Hypothalamus (tissue), 51 donors: Measurements from ENCODE around the gene ERC2.
A peak's percentile ranks its signal among the peaks of the same experiment; 100 is the strongest.

ENCODE experiments used
- DNase-seq, 51 donors: peaks; one replicate each; lab custom pipeline; 2025; lab: John Stamatoyannopoulos, UW

ERC2 gene

GRCh38 chr3:56369914-56370313 is 98.4 kb downstream of the ERC2 start:
- no peak for DNase-seq

GRCh38 chr3:56368846-56369245 is 99.4 kb downstream of the ERC2 start:
- peak in 1 of 51 donors; percentile 20 for DNase-seq

DNA sequence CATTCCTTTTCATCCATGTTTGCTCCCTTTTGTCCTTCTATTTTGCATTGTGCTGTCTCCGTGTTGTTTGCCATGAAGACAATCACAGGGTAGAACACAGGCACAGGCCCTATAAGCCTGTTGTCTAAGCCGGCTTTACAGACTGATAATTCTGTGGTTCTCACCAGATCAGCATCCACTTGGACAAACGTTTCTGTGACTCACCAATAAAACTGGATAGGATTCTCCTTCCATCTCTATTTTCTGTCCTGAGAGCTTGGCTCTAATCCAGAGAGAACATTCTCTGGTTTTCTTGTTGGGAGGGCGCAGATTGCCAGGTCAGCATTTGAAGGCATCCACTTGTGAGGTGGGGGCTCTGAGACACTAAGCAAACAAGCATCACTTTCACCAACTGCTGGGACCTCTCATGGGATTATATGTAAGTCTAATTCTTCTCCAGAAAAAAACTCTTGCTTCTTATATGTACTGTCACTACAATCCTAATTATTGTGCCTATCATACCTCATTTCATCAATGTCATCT is 101.6 kb downstream of the ERC2 start:
- no peak for DNase-seq

DNA sequence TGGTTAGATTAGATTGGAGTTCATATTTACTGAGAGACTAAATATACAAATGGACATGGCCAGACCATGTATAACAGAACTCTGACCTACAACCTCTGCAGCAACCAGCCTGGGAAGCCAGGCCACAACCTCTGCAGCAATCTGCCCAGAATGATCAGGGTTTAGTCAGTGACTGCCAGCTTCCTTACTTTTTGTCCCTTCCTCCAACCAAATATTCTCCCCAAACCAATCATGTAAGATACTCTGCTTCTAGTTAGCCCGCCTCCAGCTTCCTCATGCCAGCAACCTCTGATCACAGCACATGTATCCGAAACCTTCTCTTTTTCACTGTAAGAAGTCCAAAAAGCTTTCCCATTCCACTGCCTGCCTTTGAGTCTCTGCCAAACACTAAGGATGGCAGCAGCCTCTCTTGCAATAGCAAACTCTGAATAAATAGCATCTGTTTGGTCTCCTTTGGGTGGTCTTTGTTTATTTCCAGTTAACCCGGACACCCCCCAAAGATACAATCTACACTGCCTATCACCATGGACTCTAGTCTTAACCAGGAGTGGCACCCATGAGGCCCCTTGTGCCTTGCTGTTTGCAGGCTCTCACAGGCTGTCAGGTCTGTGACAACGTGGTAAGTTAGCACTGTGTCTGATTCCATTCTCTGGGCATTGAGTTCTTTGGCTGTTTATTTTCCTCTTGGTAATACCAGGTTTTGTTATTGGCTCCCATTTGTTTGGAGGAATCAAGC is 102.2 kb downstream of the ERC2 start:
- DNase-seq, result peak in 7 of 51 donors; percentile 7 to 54 (median 25)

DNA sequence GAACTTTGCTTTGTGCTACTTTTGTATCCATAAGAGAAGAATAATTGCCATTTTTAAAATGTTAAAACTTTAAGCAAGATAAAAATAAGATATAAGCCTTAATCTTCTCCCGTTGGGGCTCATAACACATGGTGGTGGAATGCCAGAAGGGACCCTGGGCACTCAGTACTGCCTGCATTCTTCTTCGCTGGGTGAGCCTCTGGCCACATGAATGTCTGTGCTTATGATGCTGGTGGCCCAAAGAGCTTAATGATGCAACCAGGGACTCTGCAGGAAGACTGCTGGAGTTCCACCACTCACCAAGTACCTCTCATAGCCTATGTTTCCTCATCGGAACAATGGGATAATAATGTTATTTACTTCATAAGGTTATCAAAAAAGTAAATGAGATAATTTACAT is 103.6 kb downstream of the ERC2 start:
- no peak for DNase-seq

DNA sequence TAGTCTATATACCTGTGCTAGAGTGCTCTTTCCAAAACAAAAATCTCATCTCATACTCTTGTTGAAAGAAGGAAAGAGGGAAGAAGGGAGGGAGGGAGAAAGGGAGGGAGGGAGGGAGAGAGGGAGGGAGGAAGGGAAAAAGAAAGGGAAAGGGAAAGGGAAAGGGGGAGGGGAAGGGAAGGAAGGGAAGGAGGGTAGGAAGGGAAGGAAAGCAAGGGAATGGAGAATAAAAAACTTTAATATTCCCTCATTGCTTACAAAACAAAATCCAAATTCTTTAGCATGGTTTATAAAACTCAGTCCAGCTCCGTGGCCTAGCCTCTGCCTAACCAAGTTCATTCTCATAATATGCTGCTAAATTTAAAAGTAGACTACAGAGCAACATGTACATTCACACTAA is 104.5 kb downstream of the ERC2 start:
- DNase-seq, result no peak

- DNase-seq, result no peak
Measured at GRCh38 chr3:56361731-56362130, 106.5 kb downstream of the ERC2 start.

- no peak for DNase-seq
Measured at GRCh38 chr3:56357266-56357665, 111.0 kb downstream of the ERC2 start.

DNA sequence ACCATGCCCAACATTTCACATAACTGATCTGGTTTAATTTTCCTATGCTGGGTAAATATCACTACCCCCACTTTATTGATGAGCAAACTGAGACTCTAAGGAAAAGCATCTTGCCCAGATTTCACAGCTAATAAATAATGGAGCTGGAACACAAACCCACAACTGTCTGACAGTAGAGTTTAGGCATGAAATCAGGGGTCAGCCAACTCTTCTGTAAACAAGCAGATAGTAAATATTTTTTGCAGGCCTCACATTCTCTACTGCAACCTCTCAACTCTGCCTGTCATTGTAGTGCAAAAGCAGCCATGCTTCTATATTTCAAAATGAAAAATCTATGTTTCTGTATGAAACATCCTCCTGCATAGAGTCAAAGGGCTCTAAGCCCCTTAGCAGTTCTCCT is 111.5 kb downstream of the ERC2 start:
- DNase-seq, result no peak

DNA sequence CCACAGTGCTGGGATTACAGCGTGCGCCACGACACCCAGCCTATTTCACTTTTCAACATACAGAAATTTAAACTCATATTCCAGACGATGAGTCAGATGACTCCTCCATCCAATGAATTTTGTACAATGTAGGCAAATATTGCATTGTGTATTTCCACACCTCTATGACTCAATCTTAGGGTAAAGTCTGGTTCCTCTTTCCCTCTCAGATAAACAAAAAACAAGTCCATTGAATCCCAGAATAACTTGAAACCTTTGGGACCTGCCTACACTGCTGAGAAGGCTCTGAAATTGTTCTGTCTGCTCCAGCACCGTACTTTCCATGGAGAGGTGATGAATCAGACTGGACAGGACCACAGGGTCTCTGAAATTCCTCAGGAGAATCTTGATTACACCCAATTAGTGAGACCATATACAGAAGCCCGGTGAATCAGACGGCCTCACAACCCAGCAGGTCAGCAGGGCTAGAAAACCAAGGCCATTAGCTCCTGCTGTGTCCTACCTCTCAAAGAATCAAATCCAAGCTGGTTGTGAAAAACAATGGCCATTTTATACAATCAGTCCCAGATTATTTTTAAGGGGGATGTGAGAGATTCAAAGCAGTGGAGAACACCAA is 112.6 kb downstream of the ERC2 start:
- DNase-seq, result no peak

DNA sequence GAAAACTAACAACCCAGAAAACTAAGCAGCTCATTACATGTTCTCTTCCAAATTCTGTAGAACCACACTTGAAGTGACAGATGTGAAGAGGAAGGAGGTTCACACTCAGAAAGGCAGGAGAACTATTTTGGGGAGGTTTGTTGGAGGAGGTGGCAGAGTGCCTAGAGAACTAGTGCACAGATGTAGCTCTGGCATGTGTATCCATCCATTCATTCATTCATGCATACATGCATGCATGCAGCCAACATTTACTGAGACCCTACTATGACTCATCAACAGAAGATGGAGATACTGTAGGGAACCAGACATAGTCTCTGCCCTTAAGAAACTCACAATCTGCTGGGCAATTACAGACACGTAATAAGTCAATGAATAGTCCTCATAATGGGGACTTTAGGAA is 116.7 kb downstream of the ERC2 start:
- DNase-seq, result no peak

DNA sequence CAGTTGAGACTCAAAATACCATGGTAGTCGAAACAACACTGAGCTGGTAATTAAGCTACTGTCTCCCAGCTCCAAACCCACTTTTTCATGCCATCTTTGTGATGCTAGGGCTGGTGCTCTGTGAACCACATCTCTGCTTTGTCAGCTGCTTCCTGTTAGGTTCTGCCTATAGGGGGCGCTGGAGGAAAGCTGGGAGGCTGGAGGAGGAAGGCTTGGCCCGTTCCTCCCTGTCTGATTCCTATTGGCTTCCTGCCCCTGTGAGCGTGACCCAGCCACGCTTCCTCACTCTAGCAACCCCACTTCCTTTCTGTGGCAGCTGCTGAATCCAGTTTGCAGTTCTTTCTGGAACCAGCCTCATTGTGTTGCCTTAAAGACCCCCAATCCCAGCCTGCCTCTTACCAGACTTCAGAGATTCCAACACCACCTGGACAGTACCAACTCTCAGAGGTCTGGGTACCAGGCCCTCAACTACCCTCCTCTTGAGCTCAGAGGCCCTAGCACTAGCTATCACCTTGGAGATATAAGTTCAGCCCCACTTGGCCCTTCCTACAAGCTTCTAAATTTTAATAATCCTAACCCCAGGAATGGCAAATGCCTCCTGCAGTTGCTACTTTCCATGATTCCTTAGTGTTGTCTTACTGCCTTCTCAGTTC is 120.9 kb downstream of the ERC2 start:
- peak in 42 of 51 donors; percentile 3 to 82 (median 46) for DNase-seq

- no peak for DNase-seq
Measured at GRCh38 chr3:56342475-56342874, 125.8 kb downstream of the ERC2 start.

- DNase-seq, result no peak
Measured at GRCh38 chr3:56339671-56340070, 128.6 kb downstream of the ERC2 start.

DNA sequence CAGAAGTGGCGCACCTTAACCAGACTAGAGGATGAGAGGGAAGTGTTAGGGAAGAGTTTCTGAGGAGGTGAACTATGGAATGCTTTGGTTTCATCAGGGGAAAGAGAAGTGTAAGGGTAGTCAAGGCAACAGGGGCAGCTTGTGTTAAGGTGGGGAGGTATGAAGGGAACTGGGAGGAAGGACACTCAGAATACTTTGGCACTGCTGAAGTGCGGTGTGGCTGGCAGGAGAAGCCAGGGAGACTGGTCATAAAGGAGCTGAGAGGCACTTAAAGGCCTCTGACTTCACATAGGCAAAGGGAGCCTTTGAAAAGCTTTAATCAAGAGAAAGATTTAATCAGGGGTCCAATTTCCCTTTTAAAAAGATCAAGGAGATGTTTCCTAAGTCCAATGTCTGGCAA is 129.0 kb downstream of the ERC2 start:
- no peak for DNase-seq

DNA sequence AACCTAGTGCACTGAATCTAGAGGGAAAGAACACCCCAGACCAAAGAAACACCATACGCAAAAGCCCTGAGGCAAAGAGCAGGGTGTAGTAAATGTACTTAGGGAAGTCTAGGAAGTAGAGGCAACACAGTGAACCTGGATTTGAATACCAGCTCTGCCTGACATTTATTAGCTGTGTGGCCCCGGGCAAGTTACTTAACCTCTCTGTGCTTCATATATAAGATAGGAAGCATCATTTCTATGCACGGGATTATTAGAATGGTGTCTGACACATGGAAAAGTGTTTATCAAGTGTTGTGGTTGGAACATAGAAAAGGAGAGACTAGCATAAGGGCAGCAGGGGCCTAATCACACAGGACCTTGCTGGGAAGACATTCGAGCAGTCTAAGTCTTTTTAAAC is 132.2 kb downstream of the ERC2 start:
- DNase-seq, result no peak

DNA sequence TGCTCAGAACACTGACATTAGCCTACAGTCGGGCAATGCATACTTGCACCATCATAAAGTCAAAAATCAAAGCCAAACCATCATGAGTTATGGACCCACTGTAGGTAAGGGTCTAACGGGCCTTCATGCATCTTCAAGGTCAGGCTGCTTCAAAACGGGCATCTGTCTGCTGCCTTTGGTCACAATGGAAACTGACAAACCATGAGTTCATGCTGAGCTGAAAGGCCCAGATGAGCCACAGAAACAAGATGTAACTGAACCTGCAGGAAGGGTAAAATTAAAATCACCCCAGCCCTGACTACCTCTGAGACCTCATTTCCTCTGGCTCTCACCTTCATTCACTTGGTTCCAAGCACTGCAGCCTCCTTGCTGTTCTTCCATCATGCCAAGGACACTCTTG is 143.8 kb downstream of the ERC2 start:
- DNase-seq, result no peak

- DNase-seq, result no peak
Measured at GRCh38 chr3:56323986-56324420, 144.3 kb downstream of the ERC2 start.

DNA sequence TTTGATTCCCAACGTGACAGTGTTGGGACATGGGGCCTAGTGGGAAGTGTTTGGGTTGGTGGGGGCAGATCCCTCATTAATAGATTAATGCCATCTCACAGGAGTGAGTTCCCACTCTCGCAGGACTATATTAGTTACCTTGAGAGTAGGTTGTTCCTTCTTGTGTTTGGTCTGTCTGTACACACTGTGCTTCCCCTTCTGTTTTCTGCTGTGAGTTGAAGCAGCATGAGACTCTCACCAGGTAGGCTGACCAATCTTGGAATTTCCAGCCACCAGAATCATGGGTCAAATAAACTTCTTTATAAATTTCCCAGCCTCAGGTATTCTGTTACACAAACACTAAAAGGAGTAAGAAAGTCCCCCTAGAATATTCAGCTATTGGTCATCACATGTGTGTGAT is 145.4 kb downstream of the ERC2 start:
- no peak for DNase-seq

DNA sequence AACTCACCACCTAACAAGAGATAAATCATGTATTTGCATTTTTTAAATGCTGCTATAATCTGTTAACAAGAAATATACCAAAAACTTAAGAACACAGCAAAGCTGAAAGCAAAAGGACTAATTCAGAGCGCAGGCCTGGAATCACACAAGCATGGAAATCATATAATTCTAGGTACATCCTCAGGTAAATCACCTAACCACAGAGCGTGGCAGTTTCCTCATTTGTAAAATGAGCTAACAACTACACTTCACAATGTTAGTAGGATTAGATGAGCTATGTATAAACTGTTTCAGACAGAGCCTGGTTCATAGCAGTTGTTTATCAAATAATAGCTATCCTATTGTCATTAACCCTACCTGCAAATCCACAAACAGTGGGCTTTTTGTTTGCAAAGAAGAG is 146.4 kb downstream of the ERC2 start:
- DNase-seq, result no peak

GRCh38 chr3:56321383-56321782 is 146.9 kb downstream of the ERC2 start:
- no peak for DNase-seq

- DNase-seq, result no peak
Measured at GRCh38 chr3:56320883-56321282, 147.4 kb downstream of the ERC2 start.
